ENCODE data around the gene CXCR3. TPM values are rescaled to one million over a fixed set of nuclear protein-coding genes. Genes with fewer than 3 reads are reported as not detected.
"Not testable (repeated sequence)": the region's sequence is repeated elsewhere in the genome, so short reads cannot be mapped to it uniquely, and the experiment has no call there.

CXCR3 gene
- not detected in 2 replicates for total RNA-seq (2014; rRNA removed; shearing (Covaris generic); ENCODE audit: low replicate concordance)

DNA sequence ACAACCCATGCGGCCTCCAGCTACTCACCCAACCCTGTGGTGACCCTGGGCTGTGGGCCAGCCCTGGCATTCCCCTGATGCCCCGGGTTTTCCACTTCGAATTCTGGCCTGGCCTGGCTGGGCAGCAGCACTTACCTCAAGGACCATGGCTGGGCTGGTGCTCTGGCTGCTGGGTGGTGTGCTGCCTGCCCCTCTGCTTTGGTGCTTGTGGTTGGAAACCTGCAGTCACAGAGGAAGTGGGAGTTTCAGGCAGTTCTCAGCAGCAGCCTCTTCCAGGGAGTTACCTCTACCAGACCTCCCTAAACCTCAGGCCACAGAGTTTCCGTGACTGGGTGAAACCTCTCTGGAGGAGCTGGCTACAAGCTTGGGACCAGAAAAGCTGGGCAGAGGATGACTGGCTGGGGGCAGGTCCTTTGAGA, at the start of gene CXCR3:
Gene CXCR3 (minus strand): TSS at position 209 of the 419 bp plus-strand sequence. CDS start 62 bp downstream, at position 147.
- peak; percentile 32 for DNase-seq
- no peaks in the 10 kb centered on the region for H3K27me3 ChIP-seq
- H3K4me3 ChIP-seq = no peak within 1 kb of the TSS
- no peaks in the 10 kb centered on the region for H3K9me3 ChIP-seq
- H3K36me3 ChIP-seq = no peaks in the 10 kb centered on the region

DNA sequence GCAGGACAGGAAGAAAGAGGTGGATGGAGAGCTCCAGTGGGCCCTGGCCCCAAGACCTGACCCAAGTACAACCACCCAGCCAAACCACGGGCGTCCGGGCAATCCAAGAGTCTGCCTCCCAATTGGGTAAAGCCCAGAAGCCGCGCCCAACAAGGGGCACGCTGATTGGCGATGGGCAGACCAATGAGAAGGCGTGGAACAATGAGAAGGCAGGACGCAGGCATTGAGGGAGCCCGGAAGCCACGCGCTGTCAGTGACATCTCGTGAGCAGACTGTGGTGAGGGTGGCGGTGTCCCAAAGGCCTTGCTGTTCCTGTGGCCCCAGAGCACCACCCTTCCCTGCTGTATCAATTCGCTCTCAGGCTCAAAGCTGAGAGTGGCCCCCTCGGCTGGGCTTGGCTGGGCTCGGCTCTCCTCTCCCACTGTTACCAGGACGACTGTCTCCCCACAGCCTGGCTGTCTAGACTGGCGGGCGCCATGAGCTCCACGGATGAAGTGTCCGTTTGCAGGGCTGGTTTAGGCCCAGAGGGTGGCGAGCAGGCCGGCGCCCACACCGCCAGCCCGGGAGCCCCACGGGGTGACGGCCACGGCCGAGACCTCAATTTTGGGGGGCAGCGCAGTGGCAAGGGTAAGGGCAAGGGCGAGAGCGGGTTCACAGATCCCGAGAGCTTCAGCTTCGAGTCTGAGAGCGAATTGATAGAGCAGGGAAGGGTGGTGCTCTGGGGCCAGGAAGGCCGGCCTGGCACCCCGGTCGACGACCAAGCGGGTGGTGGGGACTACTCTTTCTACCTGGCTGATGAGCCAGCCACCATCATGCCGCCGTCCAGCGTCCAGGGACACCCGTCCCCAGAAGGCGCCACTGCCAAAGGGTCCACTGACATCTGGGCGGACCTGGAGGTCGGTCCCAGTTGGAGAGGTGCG, 49.3 kb upstream of the CXCR3 start, which contains the start of gene LOC101059915:
Gene LOC101059915 (plus strand): TSS at position 219 of the 920 bp plus-strand sequence.
- DNase-seq = no peak
- H3K9me3 ChIP-seq = no peaks in the 10 kb centered on the region
- H3K4me3 ChIP-seq = no peak within 1 kb of the TSS
- H3K36me3 ChIP-seq = no peaks in the 10 kb centered on the region
- H3K27me3 ChIP-seq = no peaks in the 10 kb centered on the region

DNA sequence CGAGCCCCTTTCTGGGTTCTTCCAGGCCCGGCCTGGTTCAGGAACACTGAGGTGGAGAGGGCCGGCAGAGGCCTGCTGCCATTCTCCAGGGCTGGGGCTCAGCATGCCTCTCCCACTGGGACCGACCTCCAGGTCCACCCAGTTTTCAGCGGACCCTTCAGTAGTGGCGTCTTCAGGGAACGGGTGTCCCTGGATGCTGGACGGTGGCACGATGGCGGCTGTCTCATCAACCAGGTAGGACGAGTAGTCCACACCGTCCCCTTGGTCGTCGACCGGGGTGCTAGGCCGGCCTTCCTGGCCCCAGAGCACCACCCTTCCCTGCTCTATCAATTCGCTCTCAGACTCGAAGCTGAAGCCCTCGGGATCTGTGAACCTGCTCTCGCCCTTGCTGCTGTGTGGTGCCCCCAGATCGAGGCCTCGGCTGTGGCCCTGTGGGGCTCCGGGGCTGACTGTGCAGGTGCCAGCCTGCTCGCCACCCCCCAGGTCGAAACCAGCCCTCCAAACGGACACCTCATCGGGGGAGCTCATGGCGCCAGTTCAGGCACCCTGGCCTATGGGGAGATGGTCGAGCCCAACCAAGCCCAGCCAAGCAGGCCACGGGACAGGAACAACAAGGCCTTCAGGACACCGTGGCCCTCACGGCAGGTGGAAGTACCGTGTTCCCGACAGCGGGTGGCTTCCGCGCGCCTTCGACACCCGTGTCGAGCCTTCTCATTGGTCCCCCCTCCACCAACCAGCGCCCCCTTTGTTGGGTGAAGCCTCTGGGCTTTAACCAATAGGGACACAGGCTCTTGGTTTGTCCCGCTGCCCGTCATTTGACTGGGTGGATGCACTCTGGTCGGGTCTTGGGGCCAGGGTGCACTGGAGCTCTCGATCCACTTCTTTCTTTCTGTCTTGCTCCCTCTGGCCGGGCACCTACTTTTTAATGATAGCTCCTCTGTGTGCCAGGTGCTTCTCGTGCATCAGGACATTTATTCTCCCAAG, 48.2 kb upstream of the CXCR3 start:
- no peaks in the 10 kb centered on the region for H3K9me3 ChIP-seq
- no peaks in the 10 kb centered on the region for H3K27me3 ChIP-seq
- no peak overlapping the region for H3K4me3 ChIP-seq
- no peak for DNase-seq
- H3K36me3 ChIP-seq = no peaks in the 10 kb centered on the region

DNA sequence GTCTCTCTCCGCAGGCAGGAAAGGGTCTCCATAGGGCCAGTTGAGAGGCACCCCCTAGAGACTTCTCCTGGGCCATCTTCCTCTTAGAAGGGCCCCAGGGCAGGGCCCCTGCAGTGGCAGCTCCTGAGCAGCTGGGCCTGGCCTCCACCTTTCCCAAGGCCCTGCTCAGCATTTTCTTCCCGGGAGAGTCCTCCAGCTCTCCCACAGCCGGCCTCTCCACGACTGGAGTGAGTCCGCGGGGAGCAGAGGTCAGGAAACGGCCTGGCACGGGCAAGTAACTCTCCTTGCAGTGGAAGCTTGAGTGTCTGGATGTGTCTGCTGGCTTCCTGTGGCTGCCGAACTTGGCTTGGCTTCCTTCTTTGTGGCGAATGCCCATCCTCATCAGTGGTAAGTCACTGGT, 47.4 kb upstream of the CXCR3 start:
- no peaks in the 10 kb centered on the region for H3K36me3 ChIP-seq
- no peaks in the 10 kb centered on the region for H3K27me3 ChIP-seq
- DNase-seq = no peak
- H3K9me3 ChIP-seq = no peaks in the 10 kb centered on the region
- no peak overlapping the region for H3K4me3 ChIP-seq

DNA sequence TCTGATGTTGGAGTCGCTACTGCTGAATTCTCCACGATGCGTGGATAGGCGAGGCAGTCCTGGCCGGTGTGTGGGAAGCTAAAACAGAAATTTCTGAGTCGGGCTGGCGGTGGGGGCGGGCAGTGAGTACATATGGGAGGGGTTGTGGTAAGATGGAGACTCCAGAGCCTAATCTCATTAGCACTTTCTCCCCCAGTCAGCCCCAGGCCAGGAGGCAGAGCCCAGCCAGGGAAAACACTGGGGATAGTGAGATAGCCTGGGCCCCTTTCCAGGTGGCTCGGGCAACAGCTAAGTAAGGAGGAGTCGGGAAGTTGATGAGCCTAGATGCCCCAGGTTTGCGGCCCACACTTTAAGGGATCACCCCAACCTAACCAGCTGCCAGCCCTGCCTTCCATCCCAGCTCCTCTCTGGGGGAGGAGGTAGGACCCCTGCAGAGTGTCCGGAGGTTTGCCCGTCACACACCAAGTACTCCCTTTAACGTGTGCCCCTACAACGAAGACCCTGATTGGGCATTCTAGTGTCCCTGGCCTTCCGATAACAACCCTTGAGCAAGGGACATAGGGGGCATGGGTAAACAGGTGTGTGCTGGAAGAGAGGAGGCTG, 46.7 kb upstream of the CXCR3 start:
- Histone ChIP-seq H3K36me3 (no peaks in the 10 kb centered on the region), H3K4me3 (no peak overlapping the region), H3K9me3 (no peaks in the 10 kb centered on the region), H3K27me3 (no peaks in the 10 kb centered on the region)
- no peak for DNase-seq

DNA sequence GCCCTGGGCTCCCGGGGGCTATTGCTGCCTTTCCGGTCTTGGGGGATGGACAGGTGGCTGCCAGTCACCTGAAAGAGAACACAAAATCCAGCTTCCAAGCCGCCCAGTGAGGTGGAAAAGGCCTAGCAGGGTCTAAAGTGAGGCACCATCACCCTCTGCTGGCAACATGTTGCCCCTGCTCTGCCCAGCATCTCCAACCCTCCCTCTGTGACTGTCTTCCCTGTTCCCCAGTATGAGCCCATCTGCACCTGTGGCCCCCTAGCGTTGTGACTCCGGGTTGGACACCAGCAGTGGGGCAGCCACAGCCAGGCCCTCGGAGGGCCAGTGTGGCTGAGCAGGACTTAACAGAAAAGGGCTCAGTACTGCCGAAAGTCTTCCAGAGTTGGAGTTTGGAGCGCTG, 45.9 kb upstream of the CXCR3 start:
- not testable (repeated sequence) for H3K27me3 ChIP-seq, H3K36me3 ChIP-seq, DNase-seq

DNA sequence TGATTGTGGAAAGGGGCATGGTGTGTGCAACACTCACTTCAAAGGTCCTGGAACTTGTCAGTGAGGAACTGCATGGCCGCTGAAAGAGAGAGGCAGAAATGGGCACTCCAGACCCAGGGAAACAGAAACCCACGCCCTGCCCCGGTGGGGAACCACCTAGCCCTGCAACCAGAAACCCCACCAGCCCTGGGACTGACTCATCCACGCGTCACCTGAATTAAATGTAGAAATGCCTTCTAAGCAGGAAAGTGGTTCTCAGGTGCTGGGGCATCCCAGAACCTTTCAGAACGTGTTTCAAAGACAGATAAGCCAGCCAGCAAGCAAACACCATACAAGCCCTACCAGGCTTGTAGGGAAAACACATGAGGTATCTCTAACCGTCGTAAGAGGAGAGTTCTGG, 44.9 kb upstream of the CXCR3 start:
- not testable (repeated sequence) for H3K9me3 ChIP-seq, DNase-seq, H3K4me3 ChIP-seq, H3K36me3 ChIP-seq, H3K27me3 ChIP-seq

More for the DNA sequence above, 45.9 kb upstream of the CXCR3 start:
- H3K9me3 ChIP-seq, H3K4me3 ChIP-seq: not testable (repeated sequence)

DNA sequence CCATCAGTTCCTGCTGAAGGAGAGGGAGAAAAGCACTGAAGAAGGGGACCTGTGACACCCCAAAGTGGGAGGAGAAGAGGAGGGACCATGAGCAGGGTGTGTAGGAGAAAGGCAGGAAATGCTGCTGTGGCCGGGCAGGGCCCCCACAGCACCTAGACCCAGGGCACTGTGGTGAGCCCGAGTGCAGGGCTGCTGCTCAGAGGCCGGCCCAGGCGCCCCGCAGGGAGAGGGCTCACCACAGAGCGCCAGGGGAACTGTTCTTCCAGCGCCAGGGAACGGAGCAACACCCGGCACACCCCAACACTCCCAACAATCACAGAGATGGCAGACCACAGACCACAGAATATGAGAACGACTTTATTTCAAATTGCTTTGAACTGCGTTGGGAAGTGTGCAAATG, 44.3 kb upstream of the CXCR3 start:
- not testable (repeated sequence) for H3K9me3 ChIP-seq, H3K4me3 ChIP-seq, DNase-seq, H3K27me3 ChIP-seq, H3K36me3 ChIP-seq

DNA sequence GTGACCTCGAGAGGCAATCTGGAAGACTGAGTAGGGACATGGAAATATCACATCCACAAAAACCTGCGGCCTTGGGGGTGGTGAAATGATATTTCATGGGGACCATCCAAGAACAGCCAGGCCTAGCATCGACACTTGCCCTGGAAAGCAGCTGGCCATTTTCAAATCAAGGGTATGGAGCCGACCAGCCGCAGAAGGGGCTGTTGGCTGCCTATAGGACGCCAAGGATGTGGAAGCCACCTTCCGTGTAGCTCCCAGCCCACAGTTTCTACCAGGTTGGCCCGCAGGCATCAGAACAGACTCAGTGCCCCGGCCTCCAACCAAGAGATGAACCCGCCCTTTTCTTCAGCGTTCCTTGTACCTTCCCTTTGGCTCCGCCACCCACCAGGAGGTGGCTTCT, 43.6 kb upstream of the CXCR3 start:
- H3K9me3 ChIP-seq = no peaks in the 10 kb centered on the region
- DNase-seq = no peak
- H3K27me3 ChIP-seq = no peaks in the 10 kb centered on the region
- no peak overlapping the region for H3K4me3 ChIP-seq
- H3K36me3 ChIP-seq = no peaks in the 10 kb centered on the region

DNA sequence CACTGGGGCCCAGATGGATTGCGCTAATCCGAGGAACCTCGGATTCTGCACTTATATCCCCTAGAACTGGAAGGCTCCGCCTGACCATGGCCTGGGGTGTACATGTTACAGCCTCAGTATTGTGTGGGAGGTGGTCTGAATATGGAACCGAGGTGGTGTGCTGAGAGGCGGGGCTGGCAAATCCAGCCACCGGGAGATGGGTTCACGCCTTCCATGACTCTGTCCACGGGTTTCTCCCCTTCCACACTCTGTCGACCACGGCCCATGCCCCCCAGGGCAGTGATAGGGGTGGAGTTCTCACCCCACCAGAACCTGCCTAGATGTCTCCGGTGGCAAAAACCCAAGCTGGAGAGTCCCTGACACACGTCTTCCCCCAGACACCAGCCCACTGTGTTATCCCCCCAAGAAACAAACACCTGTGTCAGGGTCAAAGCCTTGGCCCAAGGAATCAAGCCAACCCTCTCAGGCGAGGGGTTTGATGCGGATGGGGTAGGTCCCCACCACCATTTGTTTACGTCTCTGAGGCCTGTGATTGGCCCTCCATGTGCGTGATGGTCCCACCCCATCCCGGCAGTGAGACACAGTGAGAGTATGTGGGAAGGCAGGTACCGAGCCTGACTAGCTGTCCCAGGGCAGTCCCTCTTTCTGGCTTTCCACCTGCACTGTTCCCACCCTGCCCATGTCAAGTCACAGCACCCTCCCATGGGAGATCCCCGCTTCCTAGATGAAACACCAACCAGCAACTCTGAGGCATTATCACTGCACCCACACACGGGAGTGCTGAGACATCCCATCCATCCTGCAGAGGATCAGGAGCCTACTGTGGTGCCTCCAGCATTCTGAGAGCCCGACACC, 42.5 kb upstream of the CXCR3 start:
- H3K4me3 ChIP-seq = no peak overlapping the region
- no peaks in the 10 kb centered on the region for H3K9me3 ChIP-seq
- H3K27me3 ChIP-seq = no peaks in the 10 kb centered on the region

DNA sequence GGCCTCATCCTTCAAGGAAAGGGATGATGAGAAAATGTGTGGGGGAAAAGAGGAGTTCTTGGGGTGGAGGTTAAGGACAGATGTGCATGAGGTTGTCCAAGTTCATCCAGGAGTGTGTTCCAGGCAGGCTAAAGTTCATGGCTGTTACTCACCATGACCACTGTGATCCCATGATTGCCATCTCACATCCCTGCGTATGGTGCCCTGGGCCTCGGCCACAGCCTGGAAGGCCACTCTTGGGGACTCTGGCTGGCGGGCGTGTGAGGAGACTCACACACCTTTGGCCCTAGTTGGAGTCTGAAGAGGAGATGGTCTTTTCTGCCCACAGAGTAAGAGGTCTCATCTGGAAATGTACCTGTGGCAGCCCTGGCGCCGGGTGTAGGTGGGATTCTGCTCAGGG, 41.6 kb upstream of the CXCR3 start:
- H3K4me3 ChIP-seq = no peak overlapping the region
- H3K9me3 ChIP-seq = no peaks in the 10 kb centered on the region
- no peaks in the 10 kb centered on the region for H3K36me3 ChIP-seq
- DNase-seq = no peak
- H3K27me3 ChIP-seq = no peaks in the 10 kb centered on the region

More for the DNA sequence above, 42.5 kb upstream of the CXCR3 start:
- no peak for DNase-seq
- no peaks in the 10 kb centered on the region for H3K36me3 ChIP-seq

DNA sequence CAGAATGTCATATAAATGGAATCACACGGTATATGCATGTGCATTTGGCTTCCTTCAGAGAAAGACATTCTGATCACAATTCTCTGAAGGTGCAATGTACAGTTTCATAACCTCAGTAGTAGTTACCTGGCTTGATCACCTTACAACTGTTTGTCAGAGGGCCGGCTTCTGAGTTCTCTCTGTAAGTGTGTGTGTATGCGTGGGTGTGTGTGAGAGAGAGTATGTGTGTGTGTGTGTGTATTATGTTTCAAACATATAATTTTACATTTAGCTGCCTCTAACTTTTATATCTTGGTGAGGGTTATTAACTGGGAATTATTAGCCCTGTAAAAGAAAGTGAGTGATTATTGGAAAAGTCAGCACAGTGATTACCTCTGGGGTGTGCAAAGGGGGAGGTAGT, 41.0 kb upstream of the CXCR3 start:
- no peaks in the 10 kb centered on the region for H3K27me3 ChIP-seq
- no peak for DNase-seq
- no peaks in the 10 kb centered on the region for H3K9me3 ChIP-seq
- H3K36me3 ChIP-seq = no peaks in the 10 kb centered on the region
- no peak overlapping the region for H3K4me3 ChIP-seq

DNA sequence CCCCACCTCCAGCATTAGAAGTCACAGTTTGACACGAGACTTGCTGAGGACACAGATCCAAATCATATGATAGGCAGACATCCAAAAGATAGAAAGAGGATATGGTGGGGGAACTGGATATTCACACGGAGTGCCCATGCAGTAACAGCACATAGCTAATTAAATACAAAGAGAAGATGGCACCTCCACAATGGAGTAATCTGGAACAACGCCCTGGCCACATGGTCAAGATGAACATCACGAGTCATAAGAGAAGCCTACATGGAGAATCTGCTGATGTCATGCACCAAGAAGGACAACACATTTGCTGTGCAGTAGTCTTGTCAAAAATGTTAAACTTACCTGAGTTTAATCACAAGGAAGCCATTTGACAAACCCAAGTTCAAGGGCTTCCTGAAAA, 39.0 kb upstream of the CXCR3 start:
- DNase-seq = no peak
- H3K4me3 ChIP-seq = no peak overlapping the region
- no peaks in the 10 kb centered on the region for H3K27me3 ChIP-seq
- no peaks in the 10 kb centered on the region for H3K9me3 ChIP-seq
- H3K36me3 ChIP-seq = no peaks in the 10 kb centered on the region

DNA sequence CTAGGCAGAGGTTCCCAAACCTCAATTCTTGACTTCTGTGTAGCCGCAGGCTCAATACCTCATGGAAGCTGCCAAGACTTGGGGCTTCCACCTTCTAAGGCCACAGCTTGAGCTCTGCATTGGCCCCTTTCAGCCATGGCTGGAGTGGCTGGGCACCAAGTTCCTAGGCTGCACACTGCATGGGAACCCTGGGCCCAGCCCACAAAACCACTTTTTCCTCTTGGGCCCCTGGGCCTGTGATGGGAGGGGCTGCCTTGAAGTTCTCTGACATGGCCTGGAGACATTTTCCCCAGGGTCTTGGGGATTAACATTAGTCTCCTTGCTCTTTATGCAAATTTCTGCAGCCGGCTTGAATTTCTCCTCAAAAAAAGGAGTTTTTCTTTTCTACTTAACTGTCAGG, 35.0 kb upstream of the CXCR3 start:
- H3K4me3 ChIP-seq = no peak overlapping the region
- no peaks in the 10 kb centered on the region for H3K9me3 ChIP-seq
- H3K27me3 ChIP-seq = no peaks in the 10 kb centered on the region
- no peaks in the 10 kb centered on the region for H3K36me3 ChIP-seq
- DNase-seq = no peak

DNA sequence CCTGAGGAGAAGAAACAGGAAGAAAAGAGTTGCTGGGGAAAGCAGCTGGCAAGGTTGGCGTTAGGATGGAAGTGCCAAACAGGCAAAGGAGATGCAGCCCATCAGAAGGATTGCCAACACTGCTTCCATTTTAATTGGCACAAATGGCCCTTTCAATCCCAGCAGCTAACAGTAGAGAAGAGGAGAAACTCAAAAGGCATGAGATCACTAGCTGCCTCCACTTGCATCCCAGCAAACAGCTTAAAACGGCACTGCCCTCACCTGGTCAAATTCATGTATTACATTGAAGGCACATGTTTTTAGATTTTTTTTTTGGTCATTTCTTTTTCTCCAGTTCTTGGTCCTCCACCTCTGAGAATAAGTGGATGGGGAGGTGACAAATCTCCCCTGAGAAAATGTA, 34.1 kb upstream of the CXCR3 start:
- Histone ChIP-seq H3K9me3 (no peaks in the 10 kb centered on the region), H3K36me3 (no peaks in the 10 kb centered on the region), H3K4me3 (no peak overlapping the region), H3K27me3 (no peaks in the 10 kb centered on the region)
- DNase-seq = no peak

All from MG63 (cell line).